Mononuclear cell (primary cell): ENCODE data around the gene DTX3. TPM values are rescaled to one million over a fixed set of nuclear protein-coding genes. Genes with fewer than 3 reads are reported as not detected.
A peak's percentile ranks its signal among the peaks of the same experiment; 100 is the strongest.

Source experiments
- H3K27me3 ChIP-seq: 2 replicates; pipeline ENCODE4 v1.6.0; 2011; ENCODE audit warnings: low read length, control low read depth; ENCODE audit not compliant: insufficient read depth
- H3K4me1 ChIP-seq: 2 replicates; pipeline ENCODE4 v1.5.1; 2011; ENCODE audit warnings: mild to moderate bottlenecking, low read length, control low read depth; ENCODE audit not compliant: insufficient read depth
- H3K4me3 ChIP-seq: 2 replicates; pipeline ENCODE4 v1.5.1; 2011; ENCODE audit warnings: mild to moderate bottlenecking, low read length, moderate library complexity
- H3K9me3 ChIP-seq: 2 replicates; pipeline ENCODE4 v1.5.1; 2011; ENCODE audit warnings: low read depth, mild to moderate bottlenecking, control low read depth, low read length
- total RNA-seq: library from RNA; depleted of rRNA; stranded (reverse); fragments of >200 nt; gene quantifications from one replicate; pipeline ENCODE4 v1.2.3, GENCODE V29; 2012

The DTX3 gene
- total RNA-seq, 1 donor: 12.6 TPM

DNA sequence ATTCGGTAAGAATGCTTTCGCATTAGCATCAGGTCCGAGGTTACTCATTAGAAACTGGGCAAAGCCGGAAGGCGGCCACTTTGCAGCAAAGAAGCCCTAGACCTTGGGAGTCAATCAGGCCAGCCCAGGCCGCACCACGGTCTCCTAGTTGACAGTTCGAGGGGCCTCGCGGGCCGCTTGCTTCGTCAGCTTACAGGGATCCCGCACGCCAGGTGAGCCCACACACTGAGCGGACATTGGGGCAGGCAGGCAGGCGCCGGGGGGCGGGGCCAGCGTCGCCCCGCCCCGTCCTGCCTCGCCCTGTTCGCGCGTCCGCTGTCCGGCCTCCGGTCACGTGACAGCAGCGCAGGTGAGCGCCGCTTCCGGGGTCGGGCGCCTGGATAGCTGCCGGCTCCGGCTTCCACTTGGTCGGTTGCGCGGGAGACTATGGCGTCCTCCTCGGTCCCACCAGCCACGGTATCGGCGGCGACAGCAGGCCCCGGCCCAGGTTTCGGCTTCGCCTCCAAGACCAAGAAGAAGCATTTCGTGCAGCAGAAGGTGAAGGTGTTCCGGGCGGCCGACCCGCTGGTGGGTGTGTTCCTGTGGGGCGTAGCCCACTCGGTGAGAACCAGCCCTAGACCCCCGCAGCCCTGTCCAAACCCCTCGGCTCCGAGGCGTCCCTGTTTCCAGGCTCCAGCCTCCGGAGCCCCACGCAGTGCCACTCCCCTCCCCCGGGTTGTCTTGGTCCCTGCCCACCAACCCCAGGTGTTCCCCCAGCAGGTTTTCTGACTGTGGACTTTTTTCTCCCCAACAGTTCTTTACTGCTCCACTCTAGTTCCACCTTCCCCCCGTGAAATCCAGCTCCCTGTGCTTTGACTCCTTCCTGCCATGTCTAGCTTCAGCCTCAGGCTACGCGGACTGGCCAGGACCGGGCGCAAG lies 13.5 kb upstream of the DTX3 start, which contains the start of gene PIP4K2C:
Gene PIP4K2C, plus strand, starts transcription at position 329 of the 918 bp plus-strand sequence. Its CDS starts 98 bp downstream, at position 427.
- Histone ChIP-seq H3K4me3 (peak within 1 kb of the TSS; percentile 80), H3K9me3 (no peaks in the 10 kb centered on the region), H3K4me1 (peaks cover 23% of the 10 kb centered on the region), H3K27me3 (peaks cover 12% of the 10 kb centered on the region)

- peaks cover 23% of the 10 kb centered on the region for H3K4me1 ChIP-seq
- H3K27me3 ChIP-seq: peaks cover 10% of the 10 kb centered on the region
- peak overlapping the region; percentile 80 for H3K4me3 ChIP-seq
- no peaks in the 10 kb centered on the region for H3K9me3 ChIP-seq
Measured at GRCh38 chr12:57591782-57592325, 12.8 kb upstream of the DTX3 start.

DNA sequence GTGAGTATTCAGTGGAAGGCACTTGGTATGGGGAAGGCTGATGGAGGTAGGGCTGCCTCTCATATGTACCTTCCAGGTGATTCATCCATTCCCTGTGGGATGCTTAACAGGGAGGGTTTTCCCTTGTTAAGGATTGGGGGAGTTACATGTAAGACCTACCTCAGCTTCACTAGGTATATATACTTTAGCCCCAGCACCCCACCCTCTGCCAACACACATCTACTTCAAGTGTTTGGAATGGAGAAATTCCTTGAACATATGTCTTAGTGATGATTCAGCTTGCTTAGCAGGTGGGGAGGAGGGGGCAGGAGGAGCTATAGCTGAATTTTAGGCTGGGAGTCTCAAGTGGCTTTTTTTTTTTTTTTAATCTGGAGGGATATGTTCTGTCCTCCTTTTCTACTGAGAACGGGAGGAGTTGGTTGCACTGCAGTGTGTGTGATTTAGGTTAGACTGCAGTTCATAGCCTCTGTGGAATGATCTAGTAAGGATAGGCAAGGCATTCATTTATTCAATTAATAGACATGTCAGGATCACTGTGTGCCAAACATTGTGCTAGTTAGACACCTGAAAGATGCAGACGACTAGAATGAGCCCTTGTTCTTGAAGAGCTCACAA lies 12.0 kb upstream of the DTX3 start:
- Histone ChIP-seq H3K4me1 (peaks cover 23% of the 10 kb centered on the region), H3K27me3 (peaks cover 6% of the 10 kb centered on the region), H3K4me3 (no peak overlapping the region), H3K9me3 (no peaks in the 10 kb centered on the region)

DNA sequence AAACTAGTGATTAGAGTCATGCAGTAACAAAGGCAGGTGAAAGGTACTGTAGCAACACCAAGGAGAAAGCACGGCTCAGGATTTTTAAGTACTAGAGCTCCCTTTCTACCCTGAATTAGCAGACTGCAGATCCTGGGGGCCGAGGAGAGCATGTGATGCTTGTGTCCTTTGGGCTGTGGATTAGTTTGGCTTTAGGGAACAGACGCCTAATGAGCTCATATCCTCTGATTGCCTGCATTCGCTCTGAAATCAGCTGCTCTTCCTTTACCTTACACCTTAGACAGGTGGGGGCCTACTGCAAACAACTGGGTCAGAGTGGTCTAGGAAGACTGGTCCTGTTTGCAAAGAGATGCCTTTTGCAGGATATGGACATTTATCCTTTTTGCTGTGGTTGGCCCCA lies 11.4 kb upstream of the DTX3 start:
- H3K4me1 ChIP-seq: peaks cover 23% of the 10 kb centered on the region
- no peak overlapping the region for H3K4me3 ChIP-seq
- peaks cover under 1% of the 10 kb centered on the region for H3K27me3 ChIP-seq
- H3K9me3 ChIP-seq: no peaks in the 10 kb centered on the region

- no peak overlapping the region for H3K4me3 ChIP-seq
- H3K4me1 ChIP-seq: peaks cover 19% of the 10 kb centered on the region
- no peaks in the 10 kb centered on the region for H3K9me3 ChIP-seq
- peaks cover 7% of the 10 kb centered on the region for H3K27me3 ChIP-seq
Measured at GRCh38 chr12:57600395-57600794, 4.2 kb upstream of the DTX3 start.

- H3K9me3 ChIP-seq: no peaks in the 10 kb centered on the region
- peaks cover 24% of the 10 kb centered on the region for H3K4me1 ChIP-seq
- H3K4me3 ChIP-seq: no peak overlapping the region
- H3K27me3 ChIP-seq: peaks cover 14% of the 10 kb centered on the region
Measured at GRCh38 chr12:57602544-57602943, 2.1 kb upstream of the DTX3 start.

- Histone ChIP-seq H3K4me1 (peaks cover 24% of the 10 kb centered on the region), H3K9me3 (no peaks in the 10 kb centered on the region), H3K27me3 (peaks cover 14% of the 10 kb centered on the region), H3K4me3 (no peak overlapping the region)
Measured at GRCh38 chr12:57603324-57603723, 1.3 kb upstream of the DTX3 start.

- Histone ChIP-seq H3K27me3 (peaks cover 16% of the 10 kb centered on the region), H3K4me3 (peak overlapping the region; percentile 35), H3K4me1 (peaks cover 24% of the 10 kb centered on the region), H3K9me3 (no peaks in the 10 kb centered on the region)
Measured at GRCh38 chr12:57603815-57604453, 690 bp upstream of the DTX3 start.

DNA sequence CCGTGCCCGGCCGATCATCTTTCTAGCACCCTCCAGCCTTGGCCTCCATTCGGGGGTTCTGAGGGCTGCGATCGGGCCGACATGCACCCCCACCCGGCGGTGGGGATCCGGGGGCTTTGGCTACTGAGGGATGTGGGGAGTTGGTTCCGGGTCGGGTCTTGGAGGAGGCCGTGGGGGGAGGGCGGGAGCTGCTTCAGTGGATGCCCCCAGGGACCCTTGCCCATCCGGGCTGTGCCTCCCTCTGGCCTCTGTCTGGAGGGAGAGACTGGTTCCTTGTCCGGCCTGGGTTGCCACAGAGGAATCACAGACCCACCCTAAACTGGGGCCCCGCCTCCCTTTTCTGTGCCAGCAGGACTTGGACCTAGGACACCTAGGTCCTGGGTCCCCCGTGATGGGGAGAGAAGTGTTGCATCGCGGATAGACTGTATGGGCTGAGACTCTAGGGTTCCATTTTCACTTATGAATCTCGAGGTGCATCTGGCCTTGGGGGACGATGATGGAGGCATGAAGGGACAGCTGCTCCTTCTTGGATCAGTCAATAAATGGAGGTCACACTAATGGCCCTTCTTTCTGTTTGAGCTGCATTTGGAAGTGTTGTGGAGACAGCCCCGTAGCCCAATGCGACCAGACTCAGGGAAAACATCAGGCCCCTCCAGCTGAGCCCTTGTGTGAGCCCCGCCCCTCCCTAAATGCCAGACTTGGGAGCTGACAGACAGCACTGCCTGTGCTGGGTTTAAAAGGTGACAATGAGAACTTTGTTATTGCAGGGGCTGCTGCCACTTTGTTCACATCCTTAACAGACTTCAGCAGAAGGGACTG lies 577 bp downstream of the DTX3 start:
- peaks cover 21% of the 10 kb centered on the region for H3K27me3 ChIP-seq
- H3K4me1 ChIP-seq: peaks cover 24% of the 10 kb centered on the region
- peak overlapping the region; percentile 33 for H3K4me3 ChIP-seq
- no peaks in the 10 kb centered on the region for H3K9me3 ChIP-seq

- Histone ChIP-seq H3K4me3 (no peak overlapping the region), H3K9me3 (no peaks in the 10 kb centered on the region), H3K27me3 (peaks cover 28% of the 10 kb centered on the region), H3K4me1 (peaks cover 29% of the 10 kb centered on the region)
Measured at GRCh38 chr12:57605811-57606311, 1.2 kb downstream of the DTX3 start.

- Histone ChIP-seq H3K27me3 (peaks cover 29% of the 10 kb centered on the region), H3K4me3 (no peak overlapping the region), H3K9me3 (no peaks in the 10 kb centered on the region), H3K4me1 (peaks cover 35% of the 10 kb centered on the region)
Measured at GRCh38 chr12:57606399-57606798, 1.8 kb downstream of the DTX3 start.

DNA sequence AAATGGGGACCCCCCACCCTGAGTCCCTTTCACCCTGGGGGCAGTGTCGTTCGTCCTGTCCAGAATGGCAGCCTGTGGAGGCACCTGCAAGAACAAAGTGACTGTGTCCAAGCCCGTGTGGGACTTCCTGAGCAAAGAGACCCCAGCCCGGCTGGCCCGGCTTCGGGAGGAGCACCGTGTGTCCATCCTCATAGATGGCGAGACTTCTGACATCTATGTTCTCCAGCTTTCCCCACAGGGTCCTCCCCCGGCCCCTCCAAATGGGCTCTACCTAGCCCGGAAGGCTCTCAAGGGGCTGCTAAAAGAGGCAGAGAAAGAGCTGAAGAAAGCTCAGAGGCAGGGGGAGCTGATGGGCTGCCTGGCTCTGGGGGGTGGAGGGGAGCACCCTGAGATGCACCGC lies 2.2 kb downstream of the DTX3 start:
- H3K27me3 ChIP-seq: peaks cover 30% of the 10 kb centered on the region
- H3K4me1 ChIP-seq: peaks cover 35% of the 10 kb centered on the region
- H3K9me3 ChIP-seq: no peaks in the 10 kb centered on the region
- H3K4me3 ChIP-seq: no peak overlapping the region

DNA sequence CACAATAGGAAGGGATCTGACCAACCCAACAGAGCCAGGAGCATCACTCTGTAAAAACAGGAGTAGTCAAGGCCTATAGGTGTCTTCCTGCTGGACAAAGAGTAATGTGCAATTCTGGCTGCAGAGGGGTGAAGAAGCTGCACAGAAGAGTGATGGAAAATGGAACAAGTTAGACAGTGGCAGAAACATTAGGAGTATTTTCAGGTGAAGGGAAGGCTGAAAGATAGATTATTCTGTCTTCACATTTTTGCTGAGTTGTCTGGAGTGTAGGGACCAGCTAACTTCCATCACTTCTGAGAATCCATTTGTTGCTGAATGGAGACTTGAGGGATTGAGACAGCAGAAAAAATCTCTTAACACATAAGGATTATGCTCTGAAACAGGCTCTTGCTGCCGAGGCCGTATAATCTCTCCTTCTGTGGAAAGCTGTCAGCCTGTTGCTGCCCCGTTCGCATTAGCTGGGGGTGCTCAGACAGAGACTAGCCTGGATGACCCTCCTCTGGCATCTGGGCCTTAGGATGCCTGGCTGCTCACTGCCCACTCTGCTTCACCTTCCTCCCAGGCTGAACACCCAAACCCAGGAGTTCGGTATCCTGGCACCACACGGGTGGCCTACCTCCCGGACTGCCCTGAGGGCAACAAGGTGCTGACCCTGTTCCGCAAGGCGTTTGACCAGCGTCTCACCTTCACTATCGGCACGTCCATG lies 3.5 kb downstream of the DTX3 start:
- H3K4me1 ChIP-seq: peaks cover 35% of the 10 kb centered on the region
- no peak overlapping the region for H3K4me3 ChIP-seq
- no peaks in the 10 kb centered on the region for H3K9me3 ChIP-seq
- H3K27me3 ChIP-seq: peaks cover 43% of the 10 kb centered on the region
